ENCODE results near the gene SH3GL3.

Gene SH3GL3

GRCh38 chr15:83457149-83457548 lies 10.0 kb downstream of the SH3GL3 start:
- TF ChIP-seq ZNF70 (CRISPR knock-in tag; IDR thresholded peaks at IDR 0.05) (no peak), TCF4 (CRISPR knock-in tag; IDR thresholded peaks at IDR 0.05; ENCODE audit: borderline replicate concordance) (no peak), GLIS3 (CRISPR knock-in tag; IDR thresholded peaks at IDR 0.05) (no peak), ESRRG (CRISPR knock-in tag; IDR thresholded peaks at IDR 0.05) (no peak), PATZ1 (CRISPR knock-in tag; IDR thresholded peaks at IDR 0.05; ENCODE audit: borderline replicate concordance) (no peak), PPARA (CRISPR knock-in tag; IDR thresholded peaks at IDR 0.05; ENCODE audit: borderline replicate concordance) (no peak), POU6F1 (CRISPR knock-in tag; IDR thresholded peaks at IDR 0.05; ENCODE audit: borderline replicate concordance, low read depth) (no peak), OSR1 (CRISPR knock-in tag; IDR thresholded peaks at IDR 0.05) (no peak), ZC3H10 (CRISPR knock-in tag; IDR thresholded peaks at IDR 0.05) (no peak), CSDC2 (CRISPR knock-in tag; IDR thresholded peaks at IDR 0.05) (no peak), ARNTL (CRISPR knock-in tag; IDR thresholded peaks at IDR 0.05; ENCODE audit: borderline replicate concordance, low read depth) (no peak), ZNF565 (CRISPR knock-in tag; conservative IDR thresholded peaks at IDR 0.05; ENCODE audit: low read depth) (no peak), ISL1 (CRISPR knock-in tag; IDR thresholded peaks at IDR 0.05) (no peak), ZNF8 (CRISPR knock-in tag; IDR thresholded peaks at IDR 0.05) (no peak), RARB (CRISPR knock-in tag; IDR thresholded peaks at IDR 0.05) (no peak), CSRNP3 (CRISPR knock-in tag; IDR thresholded peaks at IDR 0.05) (no peak), BACH2 (CRISPR knock-in tag; IDR thresholded peaks at IDR 0.05; ENCODE audit: borderline replicate concordance) (no peak)
- TF ChIP-seq, protein P1, sequence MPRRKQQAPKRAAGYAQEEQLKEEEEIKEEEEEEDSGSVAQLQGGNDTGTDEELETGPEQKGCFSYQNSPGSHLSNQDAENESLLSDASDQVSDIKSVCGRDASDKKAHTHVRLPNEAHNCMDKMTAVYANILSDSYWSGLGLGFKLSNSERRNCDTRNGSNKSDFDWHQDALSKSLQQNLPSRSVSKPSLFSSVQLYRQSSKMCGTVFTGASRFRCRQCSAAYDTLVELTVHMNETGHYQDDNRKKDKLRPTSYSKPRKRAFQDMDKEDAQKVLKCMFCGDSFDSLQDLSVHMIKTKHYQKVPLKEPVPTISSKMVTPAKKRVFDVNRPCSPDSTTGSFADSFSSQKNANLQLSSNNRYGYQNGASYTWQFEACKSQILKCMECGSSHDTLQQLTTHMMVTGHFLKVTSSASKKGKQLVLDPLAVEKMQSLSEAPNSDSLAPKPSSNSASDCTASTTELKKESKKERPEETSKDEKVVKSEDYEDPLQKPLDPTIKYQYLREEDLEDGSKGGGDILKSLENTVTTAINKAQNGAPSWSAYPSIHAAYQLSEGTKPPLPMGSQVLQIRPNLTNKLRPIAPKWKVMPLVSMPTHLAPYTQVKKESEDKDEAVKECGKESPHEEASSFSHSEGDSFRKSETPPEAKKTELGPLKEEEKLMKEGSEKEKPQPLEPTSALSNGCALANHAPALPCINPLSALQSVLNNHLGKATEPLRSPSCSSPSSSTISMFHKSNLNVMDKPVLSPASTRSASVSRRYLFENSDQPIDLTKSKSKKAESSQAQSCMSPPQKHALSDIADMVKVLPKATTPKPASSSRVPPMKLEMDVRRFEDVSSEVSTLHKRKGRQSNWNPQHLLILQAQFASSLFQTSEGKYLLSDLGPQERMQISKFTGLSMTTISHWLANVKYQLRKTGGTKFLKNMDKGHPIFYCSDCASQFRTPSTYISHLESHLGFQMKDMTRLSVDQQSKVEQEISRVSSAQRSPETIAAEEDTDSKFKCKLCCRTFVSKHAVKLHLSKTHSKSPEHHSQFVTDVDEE (CRISPR knock-in tag; IDR thresholded peaks at IDR 0.05) = no peak
- no peak for ATAC-seq

DNA sequence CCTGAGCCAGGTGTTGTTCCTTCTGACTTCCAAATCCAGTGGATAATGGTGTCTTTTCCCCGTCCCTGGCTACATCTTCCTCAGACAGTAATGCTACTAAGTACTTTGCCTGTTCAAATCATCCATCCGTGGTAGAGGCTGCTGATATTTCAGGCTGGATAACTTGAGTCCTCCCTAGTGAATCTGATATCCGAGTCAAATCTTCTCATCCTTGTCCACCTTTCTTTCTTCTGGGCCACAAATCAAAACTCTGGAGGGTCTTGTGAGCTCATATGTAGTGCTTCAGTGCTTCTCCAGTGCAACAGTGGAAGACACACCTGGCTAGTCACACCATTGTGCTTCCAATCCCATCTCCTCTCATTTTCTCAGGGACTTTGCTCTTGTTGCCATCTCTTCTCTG lies 11.2 kb downstream of the SH3GL3 start:
- TF ChIP-seq TOX (CRISPR knock-in tag; IDR thresholded peaks at IDR 0.05; ENCODE audit: borderline replicate concordance) = no peak
- no peak for TF ChIP-seq ZFP3 (CRISPR knock-in tag; IDR thresholded peaks at IDR 0.05)
- TF ChIP-seq, protein P1 (CRISPR knock-in tag; IDR thresholded peaks at IDR 0.05) = no peak
- TF ChIP-seq CSDC2 (CRISPR knock-in tag; IDR thresholded peaks at IDR 0.05) = no peak
- no peak for TF ChIP-seq POU6F1 (CRISPR knock-in tag; IDR thresholded peaks at IDR 0.05; ENCODE audit: borderline replicate concordance, low read depth)
- TF ChIP-seq ZNF565 (CRISPR knock-in tag; conservative IDR thresholded peaks at IDR 0.05; ENCODE audit: low read depth) = no peak
- ATAC-seq = no peak
